ENCODE results near the gene TRIO.

DNA sequence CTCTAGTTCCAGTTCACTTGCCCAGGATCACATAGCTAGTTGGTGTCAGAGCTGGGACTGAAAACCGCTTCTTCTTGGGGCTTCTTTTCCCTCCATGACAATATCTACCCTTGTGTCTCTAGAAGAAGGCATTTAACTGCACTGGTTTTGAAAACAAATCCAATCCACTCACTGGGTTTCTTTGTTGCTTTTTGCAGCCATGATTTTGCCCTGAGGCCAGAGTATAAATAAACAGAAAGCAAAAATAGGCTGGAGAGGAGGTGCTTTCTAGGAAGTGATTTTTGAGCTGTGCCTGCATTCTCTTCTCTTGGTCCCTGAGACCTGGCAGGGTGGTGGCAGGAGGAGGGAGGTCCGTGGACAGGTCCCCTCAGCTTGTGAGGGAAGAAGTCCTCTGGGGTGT, 6.9 kb upstream of the TRIO start:
- TF ChIP-seq, protein P1, sequence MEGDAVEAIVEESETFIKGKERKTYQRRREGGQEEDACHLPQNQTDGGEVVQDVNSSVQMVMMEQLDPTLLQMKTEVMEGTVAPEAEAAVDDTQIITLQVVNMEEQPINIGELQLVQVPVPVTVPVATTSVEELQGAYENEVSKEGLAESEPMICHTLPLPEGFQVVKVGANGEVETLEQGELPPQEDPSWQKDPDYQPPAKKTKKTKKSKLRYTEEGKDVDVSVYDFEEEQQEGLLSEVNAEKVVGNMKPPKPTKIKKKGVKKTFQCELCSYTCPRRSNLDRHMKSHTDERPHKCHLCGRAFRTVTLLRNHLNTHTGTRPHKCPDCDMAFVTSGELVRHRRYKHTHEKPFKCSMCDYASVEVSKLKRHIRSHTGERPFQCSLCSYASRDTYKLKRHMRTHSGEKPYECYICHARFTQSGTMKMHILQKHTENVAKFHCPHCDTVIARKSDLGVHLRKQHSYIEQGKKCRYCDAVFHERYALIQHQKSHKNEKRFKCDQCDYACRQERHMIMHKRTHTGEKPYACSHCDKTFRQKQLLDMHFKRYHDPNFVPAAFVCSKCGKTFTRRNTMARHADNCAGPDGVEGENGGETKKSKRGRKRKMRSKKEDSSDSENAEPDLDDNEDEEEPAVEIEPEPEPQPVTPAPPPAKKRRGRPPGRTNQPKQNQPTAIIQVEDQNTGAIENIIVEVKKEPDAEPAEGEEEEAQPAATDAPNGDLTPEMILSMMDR (IDR thresholded peaks at IDR 0.05; ENCODE audit: borderline replicate concordance, extremely low read depth, low read length, poor library complexity, severe bottlenecking) = no peak
- TF ChIP-seq EZH2 (IDR thresholded peaks at IDR 0.05; ENCODE audit: borderline replicate concordance, low read depth, low read length, severe bottlenecking) = no peak
